Measurements from ENCODE around the gene IFT20.
A peak's percentile ranks its signal among the peaks of the same experiment; 100 is the strongest.

Gene IFT20

GRCh38 chr17:28334666-28335200, 539 bp downstream of the IFT20 start:
- no peak for DNase-seq

GRCh38 chr17:28334171-28334570, 1.1 kb downstream of the IFT20 start:
- DNase-seq: no peak

GRCh38 chr17:28333083-28333746, 2.1 kb downstream of the IFT20 start:
- DNase-seq: no peak

GRCh38 chr17:28331891-28332420, 3.3 kb downstream of the IFT20 start:
- DNase-seq: no peak

- DNase-seq: no peak
Observed at GRCh38 chr17:28330671-28331070, 4.6 kb downstream of the IFT20 start.

GRCh38 chr17:28328325-28328724, 6.9 kb downstream of the IFT20 start:
- DNase-seq: no peak

GRCh38 chr17:28327709-28328108, 7.6 kb downstream of the IFT20 start:
- no peak for DNase-seq

- no peak for DNase-seq
Observed at GRCh38 chr17:28327031-28327607, 8.2 kb downstream of the IFT20 start.

GRCh38 chr17:28326114-28326513, 9.2 kb downstream of the IFT20 start:
- DNase-seq: no peak

GRCh38 chr17:28325211-28325610, 10.1 kb downstream of the IFT20 start:
- no peak for DNase-seq

- no peak for DNase-seq
Observed at GRCh38 chr17:28324781-28325180, 10.5 kb downstream of the IFT20 start.

GRCh38 chr17:28324267-28324745, 11.0 kb downstream of the IFT20 start:
- DNase-seq: no peak

GRCh38 chr17:28320215-28321061, 14.8 kb downstream of the IFT20 start:
- no peak for DNase-seq

GRCh38 chr17:28319598-28319935, 15.7 kb downstream of the IFT20 start:
- DNase-seq: peak; percentile 42

- DNase-seq: peak; percentile 96
Observed at GRCh38 chr17:28318759-28319597, 16.3 kb downstream of the IFT20 start, which contains the start of gene TMEM97. Gene TMEM97 (plus strand): TSS chr17:28319200. CDS start chr17:28319240, 40 bp downstream.

GRCh38 chr17:28317966-28318758, 17.1 kb downstream of the IFT20 start:
- no peak for DNase-seq

- DNase-seq: no peak
Observed at GRCh38 chr17:28317099-28317965, 17.9 kb downstream of the IFT20 start.

GRCh38 chr17:28315846-28316705, 19.2 kb downstream of the IFT20 start:
- no peak for DNase-seq

GRCh38 chr17:28313841-28314240, 21.4 kb downstream of the IFT20 start:
- DNase-seq: no peak
